Sigmoid colon (tissue), 7 donors: ENCODE data around the gene QPCT. TPM values are rescaled to one million over a fixed set of nuclear protein-coding genes. Genes with fewer than 3 reads are reported as not detected.

Source experiments
- DNase-seq: peaks from one replicate; pipeline ENCODE4 v3.0.0-alpha.2; 2019
- H3K27ac ChIP-seq, 4 donors: fragments of 200-600 bp; sonication (generic); one replicate each; pipeline ENCODE4 v1.5.1; 2016 to 2019; ENCODE audit warnings: mild to moderate bottlenecking in 1 of 4
- H3K27me3 ChIP-seq, 3 donors: fragments of 200-600 bp; sonication (generic); one replicate each; pipeline ENCODE4 v1.5.1; 2019; ENCODE audit warnings: mild to moderate bottlenecking in 1 of 3
- H3K36me3 ChIP-seq, 4 donors: fragments of 200-600 bp; sonication (generic); one replicate each; pipeline ENCODE4 v1.5.1; 2016 to 2019
- H3K4me1 ChIP-seq, 4 donors: fragments of 200-600 bp; sonication (generic); one replicate each; pipeline ENCODE4 v1.5.1; 2017 to 2019
- H3K4me3 ChIP-seq, 4 donors: fragments of 200-600 bp; sonication (generic); one replicate each; pipeline ENCODE4 v1.5.1; 2017 to 2019; ENCODE audit warnings: mild to moderate bottlenecking in 2 of 4, moderate library complexity in 1 of 4
- H3K9me3 ChIP-seq, 4 donors: fragments of 200-600 bp in 3 of 4; sonication (generic) in 3 of 4; one replicate each; pipeline versions ENCODE4 v1.5.1 to v1.6.1; 2013 to 2019
- EP300 ChIP-seq, 4 donors: sonication (generic); formaldehyde crosslinking; IDR thresholded peaks; one replicate each; pipeline ENCODE4 v1.6.1; 2017; ENCODE audit warnings: antibody characterized with exemption in 4 of 4
- POLR2A ChIP-seq, 2 donors: fragments of 450-650 bp; IDR thresholded peaks; one replicate each; pipeline ENCODE4 v1.6.1; 2016; ENCODE audit warnings: antibody characterized with exemption in 2 of 2, mild to moderate bottlenecking in 2 of 2, moderate library complexity in 2 of 2
- POLR2AphosphoS5 ChIP-seq, 4 donors: sonication (generic); formaldehyde crosslinking; IDR thresholded peaks; one replicate each; pipeline ENCODE4 v1.6.1; 2017; ENCODE audit warnings: antibody characterized with exemption in 4 of 4
- WGBS, 2 donors: extraction: QIAGEN DNeasy Blood & Tissue Kit; methylation state at CpG; one replicate each; pipeline ENCODE4 v1.1.7; 2013; 5-methylcytosine and 5-hydroxymethylcytosine counted together
- intact Hi-C: fragments of 100-400 bp; cut with DNase I; formaldehyde crosslinking; loops from one replicate; pipeline ENCODE4 v1.15.1; 2023
- polyA plus RNA-seq, 3 donors: library from polyadenylated mRNA; stranded (reverse); fragments of 200-250 nt; gene quantifications; one replicate each; pipeline ENCODE4 v1.2.3, GENCODE V29; 2013
- total RNA-seq, 4 donors: library from RNA; depleted of rRNA; stranded (reverse); fragments of >200 nt; gene quantifications; one replicate each; pipeline ENCODE4 v1.1.0, GENCODE V29; 2016
- TF ChIP-seq, protein P1 (sequence below), 4 experiments: fragments of 450-650 bp in 3 of 4; fragments of 200-600 bp in 1 of 4; IDR thresholded peaks; one replicate each; pipeline ENCODE4 v1.5.1; 2016 to 2019; ENCODE audit warnings: antibody characterized with exemption in 4 of 4, mild to moderate bottlenecking in 3 of 4, moderate library complexity in 2 of 4
- donor health status: healthy with polysubstance abuse.
- donor health status: Bipolar disorder and iron deficiency.
- donor health status: healthy.

The QPCT gene
- total and polyA plus RNA-seq, 7 donors: 1.2 to 94.9 (median 65.8) TPM

DNA sequence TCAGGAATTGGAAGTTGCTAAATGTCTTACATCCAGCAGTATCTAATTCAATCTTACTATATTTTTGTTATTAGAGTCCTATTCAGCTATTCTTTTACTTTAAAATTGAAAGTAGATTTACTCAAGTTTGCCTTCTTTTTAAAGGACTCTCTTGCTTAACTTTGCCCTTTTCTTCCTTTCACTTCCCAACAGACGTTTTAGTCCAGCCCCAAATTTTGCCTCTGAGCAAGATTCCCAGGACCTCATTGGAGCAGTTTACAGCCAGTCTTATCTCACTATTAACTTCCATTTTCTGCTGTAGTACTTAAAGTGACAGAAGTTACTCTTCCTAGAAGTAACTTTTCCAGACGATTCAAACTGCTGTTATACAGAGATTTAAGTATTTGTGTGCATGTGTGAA lies 18.1 kb upstream of the QPCT start:
- Histone ChIP-seq H3K27me3 (no peaks in the 10 kb centered on the region), H3K4me3 (peak overlapping the region in 2 of 4 donors; percentile 90 to 98), H3K36me3 (no peaks in the 10 kb centered on the region), H3K27ac (peak overlapping the region; percentile 86 to 96 (median 95)), H3K9me3 (no peaks in the 10 kb centered on the region), H3K4me1 (peaks cover 0 to 33% (median 25%) of the 10 kb centered on the region in 4 donors)
- intact Hi-C loops: loop anchor here (2.0 to 5.0 kb wide), 2 partner anchors 17 to 51 kb away; no protein-coding TSS in a partner anchor
- peak; percentile 75 for DNase-seq
- peak in 2 of 4 donors; percentile 18 to 61 for TF ChIP-seq POLR2AphosphoS5 (IDR thresholded peaks at IDR 0.05)
- TF ChIP-seq POLR2A (IDR thresholded peaks at IDR 0.05): no peak
- TF ChIP-seq, protein P1, sequence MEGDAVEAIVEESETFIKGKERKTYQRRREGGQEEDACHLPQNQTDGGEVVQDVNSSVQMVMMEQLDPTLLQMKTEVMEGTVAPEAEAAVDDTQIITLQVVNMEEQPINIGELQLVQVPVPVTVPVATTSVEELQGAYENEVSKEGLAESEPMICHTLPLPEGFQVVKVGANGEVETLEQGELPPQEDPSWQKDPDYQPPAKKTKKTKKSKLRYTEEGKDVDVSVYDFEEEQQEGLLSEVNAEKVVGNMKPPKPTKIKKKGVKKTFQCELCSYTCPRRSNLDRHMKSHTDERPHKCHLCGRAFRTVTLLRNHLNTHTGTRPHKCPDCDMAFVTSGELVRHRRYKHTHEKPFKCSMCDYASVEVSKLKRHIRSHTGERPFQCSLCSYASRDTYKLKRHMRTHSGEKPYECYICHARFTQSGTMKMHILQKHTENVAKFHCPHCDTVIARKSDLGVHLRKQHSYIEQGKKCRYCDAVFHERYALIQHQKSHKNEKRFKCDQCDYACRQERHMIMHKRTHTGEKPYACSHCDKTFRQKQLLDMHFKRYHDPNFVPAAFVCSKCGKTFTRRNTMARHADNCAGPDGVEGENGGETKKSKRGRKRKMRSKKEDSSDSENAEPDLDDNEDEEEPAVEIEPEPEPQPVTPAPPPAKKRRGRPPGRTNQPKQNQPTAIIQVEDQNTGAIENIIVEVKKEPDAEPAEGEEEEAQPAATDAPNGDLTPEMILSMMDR (IDR thresholded peaks at IDR 0.05): no peak
- 5 to 23% methylated on average over 2 of the region's 2 CpGs for WGBS, 2 donors

DNA sequence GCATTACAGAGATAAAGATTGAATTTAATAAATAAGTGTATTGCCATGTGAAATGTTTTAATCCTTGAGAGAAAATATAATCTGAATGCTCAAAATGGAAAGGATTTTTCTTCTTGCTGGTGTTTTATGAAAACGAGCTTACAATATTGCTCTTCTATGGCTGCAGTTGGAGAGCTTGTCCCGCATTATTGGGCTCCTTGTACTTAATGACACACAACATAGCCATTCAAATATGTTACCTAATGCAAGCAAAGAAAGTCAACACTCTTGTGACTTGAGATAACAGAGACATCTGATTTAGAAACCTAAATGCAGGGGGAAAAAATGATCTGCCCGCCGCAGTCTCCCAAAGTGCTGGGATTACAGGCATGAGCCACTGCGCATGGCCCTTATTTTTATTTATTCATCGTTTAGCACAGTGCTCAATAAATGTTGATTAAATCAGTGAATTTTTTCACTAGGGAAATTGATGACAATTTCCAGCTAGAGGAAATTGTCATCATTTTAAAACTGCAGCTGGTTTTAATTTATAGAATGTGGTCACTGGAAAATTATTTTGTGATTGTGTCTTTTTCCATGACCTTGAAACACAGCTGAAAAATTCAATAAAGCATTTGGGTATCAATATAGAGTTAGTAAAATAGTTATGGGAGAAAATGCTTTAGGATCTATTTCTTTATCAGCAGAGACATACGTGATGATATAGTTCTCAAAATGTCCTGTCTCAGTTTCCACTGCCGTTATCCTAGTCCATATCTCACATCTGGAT lies 17.4 kb upstream of the QPCT start:
- Histone ChIP-seq H3K36me3 (no peaks in the 10 kb centered on the region), H3K27me3 (no peaks in the 10 kb centered on the region), H3K4me1 (peaks cover 0 to 26% (median 19%) of the 10 kb centered on the region in 4 donors), H3K9me3 (no peaks in the 10 kb centered on the region), H3K4me3 (peak overlapping the region in 1 of 4 donors; percentile 98), H3K27ac (peak overlapping the region; percentile 86 to 96 (median 95))
- TF ChIP-seq POLR2AphosphoS5 (IDR thresholded peaks at IDR 0.05): no peak
- no peak for TF ChIP-seq EP300 (IDR thresholded peaks at IDR 0.05)
- TF ChIP-seq, protein P1 (IDR thresholded peaks at IDR 0.05): no peak
- no peak for TF ChIP-seq POLR2A (IDR thresholded peaks at IDR 0.05)
- DNase-seq: no peak
- intact Hi-C loops: loop anchor here (2.0 to 5.0 kb wide), 2 partner anchors 16 to 50 kb away; no protein-coding TSS in a partner anchor
- 82 to 91% methylated on average over 8 of the region's 8 CpGs for WGBS, 2 donors

DNA sequence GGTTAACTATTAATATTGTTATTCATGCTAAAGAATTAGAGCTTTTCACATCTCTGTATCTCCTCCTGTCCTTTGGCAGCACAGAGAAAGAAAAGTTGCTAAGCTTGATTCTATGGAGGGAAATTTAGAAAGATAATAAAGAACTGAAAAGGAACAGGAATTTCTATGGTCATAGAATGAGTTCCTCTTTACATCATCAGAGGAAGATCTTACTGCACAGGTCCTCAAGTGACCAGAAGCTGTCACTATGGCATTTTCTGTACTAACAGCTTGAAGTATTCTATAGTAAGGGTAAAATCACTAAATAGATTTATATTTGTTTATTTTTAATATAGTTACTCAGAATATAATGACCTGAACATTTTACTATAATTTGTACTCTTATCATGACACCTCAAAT lies 13.7 kb upstream of the QPCT start:
- intact Hi-C loops: no loop called here
- Histone ChIP-seq H3K4me3 (no peak overlapping the region), H3K9me3 (no peaks in the 10 kb centered on the region), H3K4me1 (peaks cover 0 to 12% (median 11%) of the 10 kb centered on the region in 4 donors), H3K27me3 (no peaks in the 10 kb centered on the region), H3K27ac (no peak overlapping the region), H3K36me3 (no peaks in the 10 kb centered on the region)
- TF ChIP-seq, protein P1 (IDR thresholded peaks at IDR 0.05): no peak
- TF ChIP-seq POLR2AphosphoS5 (IDR thresholded peaks at IDR 0.05): no peak
- no peak for TF ChIP-seq POLR2A (IDR thresholded peaks at IDR 0.05)
- TF ChIP-seq EP300 (IDR thresholded peaks at IDR 0.05): no peak
- DNase-seq: no peak

DNA sequence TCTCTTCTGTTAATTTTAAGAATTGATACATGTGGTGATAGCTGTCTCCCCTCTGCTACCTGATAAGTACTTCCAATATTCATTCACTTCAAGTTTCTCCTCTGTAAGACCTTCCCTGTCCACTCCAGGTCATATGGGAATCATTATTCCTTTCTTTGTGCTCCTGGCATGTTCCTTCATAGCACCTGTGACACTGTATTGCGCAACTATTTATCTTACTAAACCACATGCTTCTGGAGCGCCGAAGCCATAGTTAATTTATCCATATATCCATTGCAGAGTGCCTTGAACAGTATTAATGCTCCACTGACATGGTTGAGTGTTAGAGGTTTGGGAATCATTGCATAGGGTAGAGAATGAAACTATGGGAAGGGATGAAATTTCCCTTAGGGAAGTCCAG lies 11.9 kb upstream of the QPCT start:
- H3K27ac ChIP-seq: no peak overlapping the region
- WGBS, 2 donors: 51 to 74% methylated on average over 3 of the region's 3 CpGs
- DNase-seq: no peak
- H3K27me3 ChIP-seq: no peaks in the 10 kb centered on the region
- no peaks in the 10 kb centered on the region for H3K36me3 ChIP-seq
- TF ChIP-seq POLR2AphosphoS5 (IDR thresholded peaks at IDR 0.05) (no peak), POLR2A (IDR thresholded peaks at IDR 0.05) (no peak), EP300 (IDR thresholded peaks at IDR 0.05) (no peak)
- TF ChIP-seq, protein P1 (IDR thresholded peaks at IDR 0.05): no peak
- H3K9me3 ChIP-seq: no peaks in the 10 kb centered on the region
- H3K4me1 ChIP-seq: no peaks in the 10 kb centered on the region
- intact Hi-C loops: no loop called here
- no peak overlapping the region for H3K4me3 ChIP-seq
